Transverse colon (tissue), 4 donors: Measurements from ENCODE around the gene ENDOD1. TPM values are rescaled to one million over a fixed set of nuclear protein-coding genes. Genes with fewer than 3 reads are reported as not detected.

Experiments
- DNase-seq: peaks from one replicate; pipeline ENCODE4 v3.0.0-alpha.2; 2019
- H3K27ac ChIP-seq, 4 donors: fragments of 200-600 bp; sonication (generic); 2 replicates each; pipeline ENCODE4 v1.5.1; 2016 to 2018; ENCODE audit warnings: inconsistent platforms in 4 of 4
- H3K27me3 ChIP-seq: fragments of 200-600 bp; sonication (generic); 2 replicates; pipeline ENCODE4 v1.5.1; 2017; ENCODE audit warnings: inconsistent platforms
- H3K36me3 ChIP-seq, 4 donors: fragments of 200-600 bp; sonication (generic); 2 replicates each; pipeline ENCODE4 v1.5.1; 2017 to 2019; ENCODE audit warnings: inconsistent platforms in 4 of 4
- H3K4me1 ChIP-seq, 4 donors: fragments of 200-600 bp; sonication (generic); 2 replicates each; pipeline ENCODE4 v1.5.1; 2017 to 2020; ENCODE audit warnings: inconsistent platforms in 4 of 4
- H3K4me3 ChIP-seq, 4 donors: fragments of 200-600 bp; sonication (generic); 1 replicate in 1 of 4; 2 replicates in 3 of 4; pipeline versions ENCODE4 v1.5.1 to v1.6.1; 2017 to 2019; ENCODE audit warnings: inconsistent platforms in 4 of 4
- H3K9me3 ChIP-seq, 2 donors: fragments of 200-600 bp; sonication (generic); 2 replicates each; pipeline ENCODE4 v1.5.1; 2017 to 2019; ENCODE audit warnings: inconsistent platforms in 2 of 2
- EP300 ChIP-seq: sonication (generic); formaldehyde crosslinking; IDR thresholded peaks from one replicate; pipeline ENCODE4 v1.6.1; 2017; ENCODE audit warnings: antibody characterized with exemption, low read depth
- POLR2A ChIP-seq: fragments of 450-650 bp; IDR thresholded peaks from one replicate; pipeline ENCODE4 v1.6.1; 2016; ENCODE audit warnings: antibody characterized with exemption, mild to moderate bottlenecking, moderate library complexity
- POLR2AphosphoS5 ChIP-seq, 3 donors: sonication (generic); formaldehyde crosslinking; IDR thresholded peaks; one replicate each; pipeline ENCODE4 v1.6.1; 2016; ENCODE audit warnings: antibody characterized with exemption in 3 of 3
- WGBS, 2 donors: methylation state at CpG; one replicate each; pipeline ENCODE4 v1.1.5; 2018; ENCODE audit warnings: low coverage in 1 of 2; 5-methylcytosine and 5-hydroxymethylcytosine counted together
- in situ Hi-C, 4 donors: fragments of 200-750 bp; cut with MboI; loops; one replicate each; pipeline versions ENCODE4 v1.15.0 to v1.15.1; 2017; ENCODE audit warnings: low sequenced_read_pairs in 3 of 4, low pct_ligation_motif_present in 1 of 4, low pct_unique_long_range_greater_than_20kb in 1 of 4
- intact Hi-C: fragments of 100-400 bp; cut with DNase I; formaldehyde crosslinking; loops from one replicate; pipeline ENCODE4 v1.15.1; 2023; ENCODE audit warnings: low total_unique reads
- total RNA-seq, 4 donors: library from RNA; depleted of rRNA; stranded (reverse); fragments of >200 nt; gene quantifications; one replicate each; pipeline ENCODE4 v1.1.0, GENCODE V29; 2016
- TF ChIP-seq, protein P1 (sequence below), 5 experiments: fragments of 200-600 bp in 3 of 5; fragments of 450-650 bp in 2 of 5; sonication (generic) in 3 of 5; IDR thresholded peaks; 1 replicate in 2 of 5; 2 replicates in 3 of 5; pipeline ENCODE4 v1.5.1; 2016 to 2017; ENCODE audit warnings: antibody characterized with exemption in 5 of 5, inconsistent platforms in 3 of 5, mild to moderate bottlenecking in 2 of 5, moderate library complexity in 1 of 5

ENDOD1 gene
- total RNA-seq, 4 donors from 2014 or later = 36.4 to 86.2 (median 73.2) TPM

DNA sequence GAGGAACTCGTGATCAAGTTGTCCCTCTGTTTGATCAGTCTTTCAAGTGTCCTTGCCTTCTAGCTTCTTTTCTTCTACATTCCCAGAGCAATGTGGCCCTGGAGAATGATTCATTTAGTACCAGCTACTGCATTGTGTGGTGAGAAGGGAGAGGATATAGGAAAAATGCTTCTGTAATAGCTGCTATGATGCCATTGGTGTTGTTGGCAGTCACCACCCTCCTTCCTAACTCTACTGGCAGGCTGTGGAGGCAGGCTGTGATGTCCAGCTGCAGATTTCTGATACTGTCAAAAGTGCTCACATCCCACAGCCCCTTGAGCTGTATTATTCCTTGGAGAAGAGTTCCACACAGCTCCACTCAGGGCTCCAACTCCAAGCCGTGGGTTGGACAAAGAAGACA lies 52.8 kb downstream of the ENDOD1 start:
- Histone ChIP-seq H3K4me3 (no peak overlapping the region), H3K36me3 (no peaks in the 10 kb centered on the region), H3K27ac (no peak overlapping the region), H3K27me3 (no peaks in the 10 kb centered on the region), H3K4me1 (peaks cover 0 to 7% (median 0%) of the 10 kb centered on the region in 4 donors), H3K9me3 (no peaks in the 10 kb centered on the region)
- TF ChIP-seq EP300 (no peak), POLR2AphosphoS5 (IDR thresholded peaks at IDR 0.05) (no peak), POLR2A (no peak)
- TF ChIP-seq, protein P1, sequence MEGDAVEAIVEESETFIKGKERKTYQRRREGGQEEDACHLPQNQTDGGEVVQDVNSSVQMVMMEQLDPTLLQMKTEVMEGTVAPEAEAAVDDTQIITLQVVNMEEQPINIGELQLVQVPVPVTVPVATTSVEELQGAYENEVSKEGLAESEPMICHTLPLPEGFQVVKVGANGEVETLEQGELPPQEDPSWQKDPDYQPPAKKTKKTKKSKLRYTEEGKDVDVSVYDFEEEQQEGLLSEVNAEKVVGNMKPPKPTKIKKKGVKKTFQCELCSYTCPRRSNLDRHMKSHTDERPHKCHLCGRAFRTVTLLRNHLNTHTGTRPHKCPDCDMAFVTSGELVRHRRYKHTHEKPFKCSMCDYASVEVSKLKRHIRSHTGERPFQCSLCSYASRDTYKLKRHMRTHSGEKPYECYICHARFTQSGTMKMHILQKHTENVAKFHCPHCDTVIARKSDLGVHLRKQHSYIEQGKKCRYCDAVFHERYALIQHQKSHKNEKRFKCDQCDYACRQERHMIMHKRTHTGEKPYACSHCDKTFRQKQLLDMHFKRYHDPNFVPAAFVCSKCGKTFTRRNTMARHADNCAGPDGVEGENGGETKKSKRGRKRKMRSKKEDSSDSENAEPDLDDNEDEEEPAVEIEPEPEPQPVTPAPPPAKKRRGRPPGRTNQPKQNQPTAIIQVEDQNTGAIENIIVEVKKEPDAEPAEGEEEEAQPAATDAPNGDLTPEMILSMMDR (IDR thresholded peaks at IDR 0.05) = no peak
- WGBS, 2 donors = 79 to 86% methylated on average over 1 to 2 of the region's 2 CpGs
- no peak for DNase-seq
- intact Hi-C loops = no loop called here
- in situ Hi-C loops = loop anchor here in 2 of 4 donors (10.0 to 25.0 kb wide), 3 partner anchors 68 to 155 kb away; partner anchors contain the start of gene SRSF8 (in 1 of the 2)

DNA sequence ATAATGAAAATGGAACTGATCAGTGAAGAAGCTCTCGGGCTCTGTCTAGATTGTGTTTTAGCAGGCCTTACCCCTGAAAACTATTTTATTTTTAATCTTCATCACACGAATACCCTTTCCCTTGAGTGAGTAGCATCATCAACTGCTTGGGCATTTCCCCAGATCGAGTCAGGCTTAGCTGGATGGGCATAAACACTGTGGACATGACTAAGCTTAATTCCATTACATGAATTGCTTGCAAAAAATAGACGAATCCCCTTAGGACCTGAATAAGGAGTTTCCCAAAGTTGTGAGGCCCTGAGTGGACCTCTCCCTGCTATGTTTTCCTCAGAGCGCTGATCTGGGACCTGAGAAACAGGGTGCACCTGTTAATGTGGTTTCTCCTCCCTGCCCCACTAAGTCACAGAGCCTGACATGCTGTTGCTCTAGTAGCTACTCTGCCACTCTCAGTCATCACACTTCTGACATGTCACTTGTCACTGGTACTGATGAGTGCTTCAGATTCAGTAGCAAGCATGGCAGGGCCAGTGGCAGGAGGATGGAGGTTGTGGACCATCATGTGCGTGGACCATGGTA lies 53.5 kb downstream of the ENDOD1 start:
- Histone ChIP-seq H3K4me3 (no peak overlapping the region), H3K36me3 (no peaks in the 10 kb centered on the region), H3K27me3 (no peaks in the 10 kb centered on the region), H3K4me1 (peaks cover 0 to 12% (median 2%) of the 10 kb centered on the region in 4 donors), H3K9me3 (no peaks in the 10 kb centered on the region), H3K27ac (no peak overlapping the region)
- in situ Hi-C loops (loop anchor here in 2 of 4 donors (10.0 to 25.0 kb wide), 3 partner anchors 68 to 156 kb away; partner anchors contain the start of gene SRSF8 (in 1 of the 2)), intact Hi-C loops (no loop called here)
- DNase-seq = no peak
- TF ChIP-seq, protein P1 (IDR thresholded peaks at IDR 0.05) = no peak
- TF ChIP-seq POLR2A (no peak), POLR2AphosphoS5 (IDR thresholded peaks at IDR 0.05) (no peak), EP300 (no peak)
- WGBS, 2 donors = 74 to 77% methylated on average over 2 to 6 of the region's 6 CpGs

DNA sequence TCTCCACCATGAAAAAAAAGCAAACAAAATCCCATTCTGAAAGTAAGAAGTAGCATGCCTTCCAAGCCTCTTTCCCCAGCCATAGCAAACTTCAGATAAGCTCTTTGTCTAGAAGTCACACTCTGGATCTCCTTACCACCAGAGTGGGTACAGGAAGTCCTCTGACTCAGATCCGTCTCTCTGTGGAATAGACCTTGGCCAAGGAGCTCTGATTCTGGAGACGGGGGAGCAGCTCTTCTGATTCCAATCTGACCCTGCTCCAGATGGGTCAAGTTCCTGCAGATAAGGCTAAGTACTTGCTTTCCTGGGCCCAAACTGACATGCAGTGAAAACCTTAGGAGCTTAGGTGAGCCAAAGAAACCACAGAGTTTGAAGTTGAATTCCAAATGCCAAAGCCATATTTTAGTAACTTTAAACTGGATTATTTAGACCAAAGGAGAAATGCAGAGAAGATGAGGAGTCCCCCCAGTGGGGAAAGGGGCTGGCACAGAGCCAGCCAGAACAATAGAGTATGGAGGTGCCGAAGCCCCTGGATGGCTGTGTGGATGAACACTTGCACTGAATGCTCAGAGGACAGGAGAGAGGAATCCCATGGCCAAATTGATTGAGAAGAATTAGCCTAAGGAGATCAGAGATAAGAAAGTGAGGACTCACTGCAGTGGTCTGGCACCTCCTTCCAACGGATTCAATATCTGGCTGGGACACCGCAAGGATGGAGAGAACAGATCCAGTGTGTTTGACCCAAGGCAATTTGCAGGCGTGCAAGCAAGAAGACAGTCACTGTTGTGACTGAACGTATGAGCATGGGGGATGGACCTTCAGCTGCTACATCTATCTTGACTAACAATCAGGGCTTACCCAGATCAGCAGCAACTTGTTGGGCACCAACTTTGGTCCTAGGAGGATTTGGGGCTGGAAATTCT lies 54.9 kb downstream of the ENDOD1 start:
- no peak for DNase-seq
- Histone ChIP-seq H3K4me3 (no peak overlapping the region), H3K27ac (no peak overlapping the region), H3K4me1 (peaks cover 0 to 12% (median 2%) of the 10 kb centered on the region in 4 donors), H3K27me3 (no peaks in the 10 kb centered on the region), H3K9me3 (no peaks in the 10 kb centered on the region), H3K36me3 (no peaks in the 10 kb centered on the region)
- 60 to 86% methylated on average over 1 to 7 of the region's 7 CpGs for WGBS, 2 donors
- in situ Hi-C loops = loop anchor here in 2 of 4 donors (10.0 to 25.0 kb wide), 3 partner anchors 70 to 157 kb away; partner anchors contain the start of gene SRSF8 (in 1 of the 2)
- intact Hi-C loops = no loop called here
- TF ChIP-seq, protein P1 (IDR thresholded peaks at IDR 0.05) = no peak
- TF ChIP-seq POLR2AphosphoS5 (IDR thresholded peaks at IDR 0.05) = no peak
- TF ChIP-seq POLR2A = no peak
- TF ChIP-seq EP300 = no peak
